K562 (cell line): ENCODE data around the gene MYH15. TPM values are rescaled to one million over a fixed set of nuclear protein-coding genes. Genes with fewer than 3 reads are reported as not detected.

ENCODE experiments used
- ATAC-seq: fragments of 200-7000 bp; cut with Tn5 transposase; 3 replicates; pipeline ENCODE4 v1.9.1; 2020; ENCODE audit warnings: moderate library complexity
- BruUV-seq: library from RNA; stranded (reverse); fragments of 400-500 nt; replicated peaks from 2 replicates; lab custom pipeline; 2021; lab: Mats Ljungman, UMichigan
- CTCF ChIA-PET: fragments of 300-600 bp; formaldehyde crosslinking; extraction: SDS; loops from one replicate; lab custom pipeline; 2021; ENCODE audit warnings: low intra/inter-chr PET ratio; lab: Yijun Ruan, JAX
- POLR2A ChIA-PET: fragments of 300-600, 350-650 bp; sonication (Branson Sonifier 250); formaldehyde crosslinking; extraction: SDS; loops from one replicate; lab custom pipeline; 2021; ENCODE audit warnings: antibody characterized with exemption, inconsistent platforms; lab: Yijun Ruan, JAX
- DNase-seq, 4 experiments: peaks; one replicate each; pipeline versions ENCODE4 v3.0.0 to v3.0.0-alpha.2; 2011 to 2018; ENCODE audit warnings: low spot score in 3 of 4, mixed read lengths in 3 of 4; ENCODE audit errors: extremely low read depth in 1 of 4
- FAIRE-seq: peaks from 2 replicates; lab custom pipeline; 2011; peaks lifted over from hg19 to GRCh38; lab: Jason Lieb, UNC
- H2AFZ ChIP-seq: 2 replicates; pipeline ENCODE4 v1.6.0; 2011; ENCODE audit warnings: low read depth, low read length, control low read depth, inconsistent platforms
- H3K27ac ChIP-seq: fragments of 200-600 bp; 3 replicates; pipeline ENCODE4 v1.8.0; 2011; ENCODE audit warnings: low read depth, mild to moderate bottlenecking, control low read depth, inconsistent platforms, low read length, moderate library complexity, mixed read lengths; ENCODE audit errors: extremely low read depth
- H3K27me3 ChIP-seq, 2 experiments: fragments of 300-600 bp in 1 of 2; 2 replicates in 1 of 2; 3 replicates in 1 of 2; pipeline versions ENCODE4 v1.6.0 to v1.8.0; 2011; ENCODE audit warnings: inconsistent platforms in 2 of 2, low read length in 2 of 2, mild to moderate bottlenecking in 1 of 2, mixed read lengths in 1 of 2, moderate library complexity in 1 of 2; ENCODE audit not compliant: control insufficient read depth in 2 of 2, insufficient read depth in 2 of 2
- H3K36me3 ChIP-seq: fragments of 300-600 bp; 3 replicates; pipeline ENCODE4 v1.8.0; 2011; ENCODE audit warnings: mild to moderate bottlenecking, low read length, inconsistent platforms; ENCODE audit not compliant: control insufficient read depth, insufficient read depth
- H3K4me1 ChIP-seq, 2 experiments: fragments of 200-600 bp in 1 of 2; replicated peaks in 1 of 2; 2 replicates in 1 of 2; 3 replicates in 1 of 2; pipeline versions ENCODE4 v1.5.1 to v1.8.0; 2011; ENCODE audit warnings: inconsistent platforms in 2 of 2, low read length in 2 of 2, mild to moderate bottlenecking in 1 of 2, mixed read lengths in 1 of 2, moderate library complexity in 1 of 2; ENCODE audit not compliant: control insufficient read depth in 2 of 2, insufficient read depth in 2 of 2
- H3K4me2 ChIP-seq: 2 replicates; pipeline ENCODE4 v1.6.1; 2011; ENCODE audit warnings: low read length, control low read depth, inconsistent platforms, mixed read lengths; ENCODE audit not compliant: insufficient read depth
- H3K4me3 ChIP-seq: fragments of 200-600 bp; sonication (generic), shearing (Covaris generic); 2 replicates; pipeline ENCODE4 v1.5.1; 2016; ENCODE audit warnings: control low read depth, inconsistent platforms
- H3K79me2 ChIP-seq: fragments of 200-600 bp; 3 replicates; pipeline ENCODE4 v1.8.0; 2011; ENCODE audit warnings: low read length, inconsistent platforms; ENCODE audit not compliant: control insufficient read depth, insufficient read depth
- H3K9ac ChIP-seq, 2 experiments: 2 replicates each; pipeline versions ENCODE4 v1.6.0 to v1.6.1; 2011; ENCODE audit warnings: low read depth in 2 of 2, low read length in 2 of 2, control low read depth in 1 of 2, inconsistent platforms in 1 of 2, mild to moderate bottlenecking in 1 of 2, mixed read lengths in 1 of 2; ENCODE audit not compliant: insufficient read depth in 1 of 2
- H3K9me1 ChIP-seq: one replicate; pipeline ENCODE4 v1.6.0; 2011; ENCODE audit warnings: inconsistent platforms, mild to moderate bottlenecking, low read length, moderate library complexity; ENCODE audit not compliant: control insufficient read depth, insufficient read depth
- H3K9me3 ChIP-seq: replicated peaks from 2 replicates; pipeline ENCODE4 v1.5.1; 2011; ENCODE audit warnings: low read depth, low read length, inconsistent platforms; ENCODE audit not compliant: control insufficient read depth, insufficient read depth
- H4K20me1 ChIP-seq: replicated peaks from 2 replicates; pipeline ENCODE4 v1.6.1; 2011; ENCODE audit warnings: low read length, inconsistent platforms, mixed read lengths; ENCODE audit not compliant: control insufficient read depth, insufficient read depth
- FIP1L1 ChIP-seq: fragments of 200-400 bp; formaldehyde crosslinking; IDR thresholded peaks from 2 replicates; pipeline ENCODE4 v1.6.1; 2018; ENCODE audit warnings: mild to moderate bottlenecking, low read depth, low read length; ENCODE audit not compliant: poor library complexity, severe bottlenecking
- FOXM1 ChIP-seq, 2 experiments: fragments of 450-650 bp in 1 of 2; sonication (generic) in 1 of 2; formaldehyde crosslinking in 1 of 2; IDR thresholded peaks; 2 replicates each; pipeline versions ENCODE4 v1.6.1 to v1.9.0; 2017 to 2022; ENCODE audit warnings: low read depth in 2 of 2, mild to moderate bottlenecking in 2 of 2, missing genetic modification reagents in 1 of 2, moderate library complexity in 1 of 2
- MBD2 ChIP-seq: sonication (generic); IDR thresholded peaks from 2 replicates; pipeline ENCODE4 v1.6.1; 2016; ENCODE audit warnings: low read depth, borderline replicate concordance
- MITF ChIP-seq: IDR thresholded peaks from 2 replicates; pipeline ENCODE4 v1.6.1; 2014; ENCODE audit warnings: antibody characterized with exemption
- MTF1 ChIP-seq: fragments of 250-450 bp; sonication (Bioruptor Pico); IDR thresholded peaks from 2 replicates; pipeline ENCODE4 v1.9.0; 2021; ENCODE audit warnings: moderate library complexity, mild to moderate bottlenecking, inconsistent platforms, borderline replicate concordance
- MYC ChIP-seq, 2 experiments: fragments of 250-450 bp in 1 of 2; sonication (Bioruptor Pico) in 1 of 2; IDR thresholded peaks; 2 replicates each; pipeline versions ENCODE4 v1.5.1 to v1.6.1; 2012 to 2021; ENCODE audit warnings: low read depth in 2 of 2, borderline replicate concordance in 1 of 2, improper control_type of control experiment in 1 of 2, low read length in 1 of 2, mild to moderate bottlenecking in 1 of 2, moderate library complexity in 1 of 2
- SIX5 ChIP-seq, 2 experiments: IDR thresholded peaks; 2 replicates each; pipeline ENCODE4 v1.6.1; 2011; ENCODE audit warnings: low read length in 2 of 2, borderline replicate concordance in 1 of 2, low read depth in 1 of 2, mild to moderate bottlenecking in 1 of 2, moderate library complexity in 1 of 2; ENCODE audit not compliant: insufficient read depth in 1 of 2
- SPI1 ChIP-seq: IDR thresholded peaks from 2 replicates; pipeline ENCODE4 v1.6.1; 2011; ENCODE audit warnings: low read depth, low read length, control low read depth, borderline replicate concordance
- ZNF140 ChIP-seq: fragments of 250-450 bp; sonication (Bioruptor Pico); IDR thresholded peaks from 2 replicates; pipeline ENCODE4 v1.8.0; 2021; ENCODE audit warnings: moderate library complexity, mild to moderate bottlenecking, inconsistent platforms
- ZNF174 ChIP-seq: fragments of 250-450 bp; sonication (Bioruptor Pico); IDR thresholded peaks from 2 replicates; pipeline ENCODE4 v1.4.0; 2020; ENCODE audit warnings: mild to moderate bottlenecking
- ZNF232 ChIP-seq: sonication (generic); formaldehyde crosslinking; IDR thresholded peaks from 2 replicates; pipeline ENCODE4 v1.8.0; 2022; ENCODE audit warnings: mild to moderate bottlenecking, missing genetic modification reagents
- WGBS: fragments of 100-300 bp; shearing (Covaris generic); methylation state at CpG from one replicate; pipeline ENCODE4 v1.1.6; 2016; ENCODE audit warnings: low coverage, mixed read lengths; ENCODE audit not compliant: insufficient coverage; ENCODE audit errors: missing lambda C conversion rate; 5-methylcytosine and 5-hydroxymethylcytosine counted together
- in situ Hi-C: fragments of 300-500 bp; cut with MboI; formaldehyde crosslinking; loops from 4 replicates; pipeline ENCODE4 v1.15.0; 2018; ENCODE audit warnings: inconsistent platforms, mixed read lengths
- intact Hi-C: fragments of 100-400 bp; cut with micrococcal nuclease; formaldehyde crosslinking; loops from 2 replicates; pipeline ENCODE4 v1.14.2; 2022
- polyA plus RNA-seq, 8 experiments: library from polyadenylated mRNA; depleted of rRNA in 4 of 8; stranded (reverse) in 5 of 8; unstranded in 3 of 8; fragments of >200 nt; fragmentation: Nextera tagmentation in 2 of 8; fragmentation: Illumina TruSeq in 1 of 8; extraction: Ambion mirVana in 2 of 8; extraction: Trizol in 1 of 8; gene quantifications; 2 replicates each; pipeline versions ENCODE4 v1.2.1 to v1.2.3, GENCODE V29; 2011 to 2014; ENCODE audit warnings: inconsistent platforms in 1 of 8, missing spikeins in 1 of 8
- total RNA-seq, 7 experiments: library from RNA; depleted of rRNA in 6 of 7; stranded (reverse); fragments of >200 nt in 6 of 7; fragmentation: Illumina TruSeq in 2 of 7; extraction: Trizol in 2 of 7; gene quantifications; 2 replicates each; pipeline versions ENCODE4 v1.2.1 to v1.2.3, GENCODE V29; 2011 to 2021; ENCODE audit warnings: low replicate concordance in 1 of 7

Gene MYH15
- total and polyA plus RNA-seq, 9 of the 15 experiments (the other 6 are each of a cell fraction or from before 2014, with no cell fraction given): 0.03 to 0.29 (median 0.12) TPM

- peak; percentile 79; the same call in 1 of the 2 replicates for TF ChIP-seq SPI1
- TF ChIP-seq ZNF174: no peak
- Histone ChIP-seq H3K9me1 (no peaks in the 10 kb centered on the region), H3K36me3 (no peaks in the 10 kb centered on the region), H3K4me1 (no peaks in the 10 kb centered on the region), H4K20me1 (no peaks in the 10 kb centered on the region), H3K27me3 (no peaks in the 10 kb centered on the region), H3K27ac (no peak overlapping the region), H3K79me2 (no peaks in the 10 kb centered on the region), H3K4me3 (no peak overlapping the region), H2AFZ (no peak overlapping the region), H3K4me2 (no peak overlapping the region), H3K9me3 (no peaks in the 10 kb centered on the region), H3K9ac (no peak overlapping the region)
- FAIRE-seq (no peak), DNase-seq (no peak), ATAC-seq (no peak)
- intact Hi-C loops (no loop called here), in situ Hi-C loops (loop anchor here (25.0 kb wide), 1 partner anchor 437 kb away; no protein-coding TSS in a partner anchor)
- ChIA-PET POLR2A (interaction anchor here (0.7 kb wide), 2 partner anchors 130 to 1984 kb away, joined by 3 to 4 read pairs; no protein-coding TSS in a partner anchor), CTCF (no interaction called here)
- WGBS: 0% methylated on average over 1 of the region's 1 CpG
- no TSS peak for BruUV-seq
Measured at GRCh38 chr3:108475220-108475782, 35.1 kb downstream of the MYH15 start.

- Histone ChIP-seq H3K79me2 (no peaks in the 10 kb centered on the region), H3K9ac (no peak overlapping the region), H3K4me3 (no peak overlapping the region), H3K9me1 (no peaks in the 10 kb centered on the region), H3K4me2 (no peak overlapping the region), H2AFZ (no peak overlapping the region), H3K9me3 (no peaks in the 10 kb centered on the region), H3K27me3 (no peaks in the 10 kb centered on the region), H3K36me3 (no peaks in the 10 kb centered on the region), H3K4me1 (no peaks in the 10 kb centered on the region), H3K27ac (no peak overlapping the region), H4K20me1 (no peaks in the 10 kb centered on the region)
- FAIRE-seq (no peak), DNase-seq (no peak), ATAC-seq (no peak)
- in situ Hi-C loops (no loop called here), intact Hi-C loops (no loop called here)
- ChIA-PET POLR2A (interaction anchor here (0.6 to 0.7 kb wide), 2 partner anchors 37 to 129 kb away, joined by 3 read pairs; no protein-coding TSS in a partner anchor), CTCF (no interaction called here)
- WGBS: 13% methylated on average over 3 of the region's 3 CpGs
- no TSS peak for BruUV-seq
- TF ChIP-seq MBD2 (no peak), MITF (no peak), ZNF232 (no peak), MTF1 (CRISPR knock-in tag) (no peak), FIP1L1 (no peak), FOXM1 (IDR thresholded peaks at IDR 0.05; ENCODE audit: low read depth) (no peak), FOXM1 (CRISPR knock-in tag; IDR thresholded peaks at IDR 0.05; ENCODE audit: low read depth) (no peak), MYC (IDR thresholded peaks at IDR 0.05; ENCODE audit: low read depth, low read length) (no peak), MYC (CRISPR knock-in tag; IDR thresholded peaks at IDR 0.05; ENCODE audit: borderline replicate concordance, low read depth) (no peak), ZNF140 (CRISPR knock-in tag) (no peak), SIX5 (IDR thresholded peaks at IDR 0.05; ENCODE audit: borderline replicate concordance in 1 of 2, insufficient read depth in 1 of 2, low read depth in 1 of 2, low read length in 2 of 2) (no peak)
Measured at GRCh38 chr3:108474581-108474980, 35.8 kb downstream of the MYH15 start.
